Measurements from ENCODE around the gene SMARCA2.

The SMARCA2 gene

GRCh38 chr9:2014696-2015580, at the start of gene SMARCA2:
Gene SMARCA2 (plus strand): TSS chr9:2015347. CDS start chr9:2029023, 13,676 bp downstream.
- peak; percentile 52 for DNase-seq (ENCODE audit: low read depth)

- no peak for DNase-seq (ENCODE audit: low read depth)
These were observed 48.3 kb upstream of the SMARCA2 start for GRCh38 chr9:1966725-1967366.

DNA sequence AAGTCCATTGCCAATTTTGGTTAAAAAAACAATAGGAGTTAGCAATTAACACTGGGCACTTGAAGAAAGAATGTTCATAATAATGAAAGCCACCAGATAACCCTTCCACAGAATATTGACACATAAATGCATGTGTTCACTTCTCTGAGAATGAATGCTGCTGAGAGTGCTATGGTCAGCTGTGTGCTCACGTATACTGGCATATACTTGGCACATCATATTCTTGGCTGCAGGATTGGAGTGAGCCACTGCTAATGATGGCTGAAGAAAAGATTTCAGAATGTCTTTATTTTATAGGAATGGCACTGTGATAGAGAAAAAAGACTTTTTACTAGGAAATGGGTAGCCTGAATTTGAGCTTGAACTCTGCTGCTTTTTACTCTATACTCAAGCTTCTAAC, 46.0 kb upstream of the SMARCA2 start:
- DNase-seq (ENCODE audit: low read depth), result no peak

GRCh38 chr9:1969898-1970297, 45.2 kb upstream of the SMARCA2 start:
- DNase-seq (ENCODE audit: low read depth), result no peak

DNA sequence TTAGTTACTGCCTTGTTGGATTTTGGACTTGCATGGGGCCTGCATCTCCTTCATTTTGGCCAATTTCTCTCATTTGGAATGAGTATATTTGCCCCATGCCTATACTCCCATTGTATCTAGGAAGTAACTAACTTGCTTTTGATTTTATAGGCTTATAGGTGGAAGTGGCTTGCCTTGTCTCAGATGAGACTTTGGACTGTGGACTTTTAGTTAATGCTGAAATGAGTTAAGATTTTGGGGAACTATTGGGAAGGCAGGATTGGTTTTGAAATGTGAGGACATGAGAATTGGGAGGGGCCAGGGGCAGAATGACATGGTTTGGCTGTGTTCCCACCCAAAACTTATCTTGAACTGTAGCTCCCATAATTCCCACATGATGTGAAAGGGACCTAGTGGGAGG, 42.5 kb upstream of the SMARCA2 start:
- DNase-seq (ENCODE audit: low read depth), result no peak

GRCh38 chr9:1977026-1977425, 38.1 kb upstream of the SMARCA2 start:
- DNase-seq (ENCODE audit: low read depth), result no peak

DNA sequence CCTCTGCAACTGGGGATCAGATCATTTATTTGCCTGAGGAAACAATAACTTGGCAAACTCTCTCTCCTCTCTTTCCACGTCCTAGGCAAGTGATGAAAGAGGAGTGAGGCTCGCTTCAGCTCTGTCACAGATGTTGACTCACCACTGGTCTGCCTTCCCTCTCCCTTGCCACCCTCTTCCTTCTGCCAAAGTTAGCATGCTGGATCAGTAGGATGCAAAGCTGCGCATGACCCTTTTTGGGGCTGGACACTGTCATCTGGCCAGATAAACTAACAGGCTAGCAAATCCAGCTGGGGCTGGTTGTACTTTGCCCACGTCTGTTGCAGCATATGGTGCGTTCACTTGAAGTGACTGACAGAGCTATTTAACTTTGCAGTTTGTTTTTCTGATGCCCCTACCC, 36.2 kb upstream of the SMARCA2 start:
- DNase-seq (ENCODE audit: low read depth), result no peak

DNA sequence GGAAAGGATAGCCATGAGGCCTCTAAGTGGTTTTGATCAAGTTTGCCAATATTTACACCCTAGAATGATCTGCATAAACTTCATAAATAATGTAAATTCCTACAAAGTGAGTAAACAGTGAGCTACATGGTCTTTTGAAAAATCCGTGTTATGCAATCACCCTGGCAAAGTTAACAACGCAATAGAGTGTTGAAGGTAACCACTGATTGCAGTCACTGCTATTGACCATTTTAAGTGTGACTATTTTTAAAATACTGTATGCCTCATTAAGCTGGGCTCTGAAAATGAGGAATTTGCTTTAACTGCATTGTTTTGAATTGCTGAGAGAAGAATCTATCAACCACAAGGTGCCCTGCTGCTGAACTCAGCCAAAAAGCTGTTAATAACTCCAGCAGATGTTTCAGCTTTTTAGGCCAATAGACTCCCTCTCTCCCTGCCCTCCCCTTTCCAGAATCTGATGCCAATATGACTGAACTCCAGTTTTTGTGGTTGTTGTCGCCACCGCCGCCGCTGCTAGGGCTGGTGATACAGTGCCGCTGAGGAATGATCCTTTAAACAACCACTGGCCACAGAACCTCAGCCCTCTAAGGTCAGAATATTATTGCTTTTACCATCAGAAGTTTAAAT, 35.3 kb upstream of the SMARCA2 start:
- DNase-seq (ENCODE audit: low read depth), result no peak

DNA sequence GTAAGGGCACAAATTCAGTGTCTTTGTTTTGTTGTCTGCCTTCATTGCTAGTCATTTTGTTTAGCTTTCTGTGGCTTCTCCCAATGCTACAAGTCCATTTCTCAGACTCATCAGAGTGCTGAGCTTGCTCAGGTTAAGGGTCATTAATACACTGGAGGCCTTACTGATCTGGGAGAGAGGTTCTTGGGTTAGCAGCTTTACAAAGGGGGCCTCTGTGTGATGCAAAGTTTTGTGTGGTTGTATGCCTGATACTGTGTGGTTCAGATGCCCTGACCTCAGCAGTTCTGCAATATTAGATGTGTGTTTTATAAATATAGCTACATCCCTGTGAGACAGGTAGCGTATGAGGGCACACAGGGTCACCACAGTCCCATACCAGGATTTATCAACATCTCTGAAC, 34.8 kb upstream of the SMARCA2 start:
- no peak for DNase-seq (ENCODE audit: low read depth)

GRCh38 chr9:1982074-1982473, 33.1 kb upstream of the SMARCA2 start:
- DNase-seq (ENCODE audit: low read depth), result no peak

DNA sequence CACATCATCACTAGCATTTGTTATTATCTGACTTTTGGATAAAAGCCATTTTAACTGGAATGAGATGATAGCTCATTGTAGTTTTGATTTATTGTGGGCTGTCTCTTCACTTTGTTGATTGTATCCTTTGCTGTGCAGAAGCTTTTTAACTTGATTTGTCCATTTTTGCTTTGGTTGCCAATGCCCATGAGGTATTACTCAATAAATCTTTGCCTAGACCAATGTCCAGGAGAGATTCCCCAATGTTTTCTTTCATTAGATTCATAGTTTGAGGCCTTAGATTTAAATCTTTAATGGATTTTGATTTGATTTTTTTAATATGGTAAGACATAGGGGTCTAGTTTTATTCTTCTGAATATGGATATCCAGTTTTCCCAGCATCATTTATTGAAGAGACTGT, 28.8 kb upstream of the SMARCA2 start:
- no peak for DNase-seq (ENCODE audit: low read depth)

DNA sequence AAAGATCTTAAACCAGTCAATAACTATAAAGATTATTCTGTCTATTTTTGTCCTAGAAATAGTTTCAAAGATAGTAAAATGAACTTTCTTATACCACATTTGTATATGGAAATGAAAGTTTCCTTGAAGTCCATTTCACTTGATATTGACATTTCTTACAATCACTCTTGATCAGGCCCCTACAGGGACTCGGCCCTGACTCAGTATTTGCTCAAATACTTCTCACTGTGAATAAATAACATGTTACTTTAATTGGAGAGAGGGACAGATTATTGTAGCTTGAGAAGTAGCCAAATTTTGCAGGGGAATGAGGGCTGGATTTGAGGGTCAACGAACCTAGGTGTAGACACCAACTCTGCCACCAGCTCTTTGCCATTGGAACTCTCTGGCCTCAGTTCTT, 25.6 kb upstream of the SMARCA2 start:
- DNase-seq (ENCODE audit: low read depth), result no peak

GRCh38 chr9:1994180-1994579, 21.0 kb upstream of the SMARCA2 start:
- no peak for DNase-seq (ENCODE audit: low read depth)

GRCh38 chr9:1995084-1995483, 20.1 kb upstream of the SMARCA2 start:
- no peak for DNase-seq (ENCODE audit: low read depth)

GRCh38 chr9:1996156-1996555, 19.0 kb upstream of the SMARCA2 start:
- DNase-seq (ENCODE audit: low read depth), result no peak

GRCh38 chr9:1997646-1998045, 17.5 kb upstream of the SMARCA2 start:
- no peak for DNase-seq (ENCODE audit: low read depth)

- DNase-seq (ENCODE audit: low read depth), result no peak
These were observed 17.0 kb upstream of the SMARCA2 start for GRCh38 chr9:1998111-1998510.

DNA sequence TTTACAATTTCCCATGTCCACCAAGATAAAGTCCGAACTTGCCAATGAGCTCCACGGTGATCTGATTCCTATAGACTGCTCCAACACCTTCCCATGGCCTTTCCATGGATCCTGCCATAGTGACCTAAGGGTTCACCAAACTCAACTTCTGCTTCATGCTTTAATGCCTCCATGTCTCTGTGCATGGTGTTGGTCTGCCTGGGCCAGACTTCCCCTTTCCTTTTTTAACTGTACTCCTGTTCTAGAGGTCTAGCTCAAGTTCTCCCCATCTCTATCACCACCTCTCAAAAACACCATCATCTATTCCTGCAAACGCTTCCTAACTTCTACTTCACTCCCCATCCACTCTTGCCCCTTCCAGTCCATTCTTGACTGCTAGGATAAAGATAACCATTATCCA, 14.8 kb upstream of the SMARCA2 start:
- no peak for DNase-seq (ENCODE audit: low read depth)

DNA sequence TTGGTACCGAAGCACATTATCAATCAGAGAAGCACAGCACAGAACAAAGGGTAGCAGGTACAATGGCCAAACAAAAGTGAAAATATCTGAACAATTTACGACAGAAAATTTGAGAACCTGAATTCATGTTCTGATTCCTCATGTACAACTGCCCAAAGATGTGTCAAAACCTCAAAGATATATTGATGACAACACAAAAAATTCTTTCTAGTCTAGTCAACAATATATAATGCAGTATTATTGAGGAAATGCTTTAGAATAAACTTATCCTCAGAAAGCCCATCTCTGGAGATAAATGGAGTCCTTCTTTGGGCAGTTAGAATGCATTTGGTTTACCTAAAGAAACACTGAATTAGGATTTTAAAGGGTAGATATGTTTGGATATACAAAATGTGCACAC, 6.8 kb upstream of the SMARCA2 start:
- no peak for DNase-seq (ENCODE audit: low read depth)

DNA sequence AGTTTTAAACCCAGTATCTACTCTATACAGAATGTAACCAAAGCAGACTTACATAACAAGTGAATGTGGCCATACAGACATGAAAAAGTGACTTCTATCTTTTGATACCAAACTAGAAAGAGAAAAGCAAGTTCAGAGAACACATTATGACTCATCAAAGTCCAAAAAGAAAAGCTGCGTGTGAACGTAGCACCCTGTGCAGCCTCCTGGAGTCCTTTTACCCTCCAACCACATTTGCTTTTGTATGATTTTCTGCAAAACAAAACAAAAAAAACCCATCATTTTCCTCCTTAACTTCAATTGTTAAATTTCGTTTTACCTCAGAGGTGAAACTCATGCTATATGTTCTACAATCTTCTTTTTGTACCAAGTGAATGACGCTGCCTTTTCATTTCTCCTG, 2.8 kb upstream of the SMARCA2 start:
- DNase-seq (ENCODE audit: low read depth), result no peak

DNA sequence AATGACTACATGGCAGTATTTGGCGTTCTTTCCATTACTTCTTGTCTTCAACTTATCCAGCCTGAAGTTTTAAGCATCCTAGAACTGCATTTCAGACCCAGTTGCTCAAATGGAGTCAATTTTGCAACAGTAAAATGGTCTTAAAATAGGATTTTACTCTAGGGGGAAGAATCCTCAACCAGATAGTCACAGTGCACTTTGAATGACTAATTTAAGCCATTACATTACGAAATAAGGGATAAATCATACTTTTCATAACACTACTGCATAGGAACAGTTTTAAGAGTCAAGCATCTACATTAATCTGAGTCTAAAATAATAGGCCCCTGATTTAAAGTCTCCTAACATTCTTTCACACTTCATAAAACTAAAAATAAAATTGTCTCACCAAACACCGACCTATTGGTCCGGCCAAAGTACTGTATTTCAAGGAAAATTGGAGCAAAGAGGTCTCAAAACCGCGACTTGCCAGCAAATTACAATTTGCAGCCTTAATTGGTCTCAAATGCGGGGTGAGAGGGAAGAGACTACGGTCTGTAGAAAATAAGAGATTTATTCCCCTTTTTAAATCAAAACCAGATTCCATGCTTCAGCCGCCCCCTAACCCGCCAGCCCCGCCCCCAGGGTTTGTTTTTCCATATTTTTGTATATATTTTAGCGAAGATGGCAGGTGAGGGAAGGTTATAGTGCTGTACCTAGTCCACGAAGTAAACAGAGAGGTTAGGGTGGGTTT, 1.2 kb upstream of the SMARCA2 start:
- DNase-seq (ENCODE audit: low read depth), result no peak

All from HS-27A (cell line).